MM.1S (cell line): ENCODE measurements around the gene CDH4.

ENCODE experiments used
- CTCF ChIP-seq: fragments of 300-600 bp; sonication (generic); IDR thresholded peaks from 2 replicates; pipeline ENCODE4 v1.5.1; 2016; ENCODE audit warnings: antibody characterized with exemption, low read length, mixed read lengths
- EZH2phosphoT487 ChIP-seq: fragments of 300-600 bp; sonication (generic); IDR thresholded peaks from 2 replicates; pipeline ENCODE4 v1.6.1; 2018; ENCODE audit warnings: antibody characterized with exemption, low read length

GRCh38 chr20:61658563-61658962 is 406.5 kb downstream of the CDH4 start:
- TF ChIP-seq CTCF (no peak), EZH2phosphoT487 (no peak)
